ENCODE measurements around the gene SNX9. TPM values are rescaled to one million over a fixed set of nuclear protein-coding genes. Genes with fewer than 3 reads are reported as not detected.

Gene SNX9
- total RNA-seq, 2 experiments from 2014 or later, result 46.6 to 48.5 TPM

GRCh38 chr6:157984686-157985225, 161.7 kb downstream of the SNX9 start:
- peaks cover 69% of the 10 kb centered on the region for H3K4me1 ChIP-seq (ENCODE audit: insufficient read depth, low read length)
- no peaks in the 10 kb centered on the region for H3K27me3 Mint-ChIP-seq
- H3K27me3 ChIP-seq (ENCODE audit: control insufficient read depth in 1 of 2, insufficient read depth in 2 of 2, low read length in 2 of 2), result no peaks in the 10 kb centered on the region
- CTCF ChIA-PET, result interaction anchor here (1.0 to 5.2 kb wide), 2 partner anchors 42 to 229 kb away, joined by 3 to 34 read pairs; no protein-coding TSS in a partner anchor
- ATAC-seq (ENCODE audit: poor library complexity) (no peak), DNase-seq (peak in 4 of 14 experiments; percentile 29 to 41 (median 32))
- peaks cover 11% of the 10 kb centered on the region for H3K36me3 Mint-ChIP-seq (ENCODE audit: low read depth)
- H3K36me3 ChIP-seq (ENCODE audit: insufficient read depth, low read length), result peaks cover 2% of the 10 kb centered on the region
- peak overlapping the region; percentile 74 for H3K27ac Mint-ChIP-seq
- peaks cover 78% of the 10 kb centered on the region for H3K4me1 Mint-ChIP-seq (ENCODE audit: low read depth)
- intact Hi-C loops (cut with DNase I, micrococcal nuclease), result loop anchor here in 1 of 2 experiments (5.0 to 10.0 kb wide), 3 partner anchors 188 to 960 kb away; partner anchors contain the start of gene TMEM181
- H3K4me3 ChIP-seq (ENCODE audit: low read length), result peak overlapping the region; percentile 5
- POLR2A ChIA-PET, result interaction anchor here (0.8 to 3.4 kb wide), 5 partner anchors 9 to 74 kb away, joined by 3 to 35 read pairs (median 7); no protein-coding TSS in a partner anchor
- peak overlapping the region in 1 of 2 donors; percentile 14 for H3K27ac ChIP-seq (ENCODE audit: low read depth in 1 of 2, low read length in 2 of 2)
- no peaks in the 10 kb centered on the region for H3K9me3 Mint-ChIP-seq
- no peaks in the 10 kb centered on the region for H3K9me3 ChIP-seq (ENCODE audit: control insufficient read depth in 1 of 2, insufficient read depth in 1 of 2, low read length in 2 of 2)
- H3K4me3 Mint-ChIP-seq, result peak overlapping the region; percentile 87
- TF ChIP-seq CTCF (IDR thresholded peaks at IDR 0.05), result no peak

GRCh38 chr6:157985378-157986155, 162.5 kb downstream of the SNX9 start:
- ChIA-PET POLR2A (no interaction called here), CTCF (no interaction called here)
- Mint-ChIP-seq H3K36me3 (ENCODE audit: low read depth) (peaks cover 11% of the 10 kb centered on the region), H3K27ac (peak overlapping the region; percentile 74), H3K4me3 (peak overlapping the region; percentile 87), H3K9me3 (no peaks in the 10 kb centered on the region), H3K4me1 (ENCODE audit: low read depth) (peaks cover 78% of the 10 kb centered on the region), H3K27me3 (no peaks in the 10 kb centered on the region)
- Histone ChIP-seq H3K4me3 (ENCODE audit: low read length) (no peak overlapping the region), H3K27me3 (ENCODE audit: control insufficient read depth in 1 of 2, insufficient read depth in 2 of 2, low read length in 2 of 2) (no peaks in the 10 kb centered on the region), H3K9me3 (ENCODE audit: control insufficient read depth in 1 of 2, insufficient read depth in 1 of 2, low read length in 2 of 2) (no peaks in the 10 kb centered on the region), H3K4me1 (ENCODE audit: insufficient read depth, low read length) (peaks cover 73% of the 10 kb centered on the region), H3K36me3 (ENCODE audit: insufficient read depth, low read length) (peaks cover 2% of the 10 kb centered on the region), H3K27ac (ENCODE audit: low read depth in 1 of 2, low read length in 2 of 2) (no peak overlapping the region)
- intact Hi-C loops (cut with DNase I, micrococcal nuclease), result loop anchor here in 1 of 2 experiments (10.0 kb wide), 1 partner anchor 961 kb away; no protein-coding TSS in a partner anchor
- TF ChIP-seq CTCF (IDR thresholded peaks at IDR 0.05), result no peak
- DNase-seq (peak in 1 of 14 experiments; percentile 5), ATAC-seq (ENCODE audit: poor library complexity) (no peak)

GRCh38 chr6:157987788-157988699, 165.0 kb downstream of the SNX9 start:
- no peaks in the 10 kb centered on the region for H3K36me3 Mint-ChIP-seq (ENCODE audit: low read depth)
- no peak overlapping the region for H3K4me3 Mint-ChIP-seq
- H3K27me3 Mint-ChIP-seq, result no peaks in the 10 kb centered on the region
- DNase-seq, result no peak
- no peaks in the 10 kb centered on the region for H3K9me3 Mint-ChIP-seq
- Histone ChIP-seq H3K9me3 (ENCODE audit: control insufficient read depth in 1 of 2, insufficient read depth in 1 of 2, low read length in 2 of 2) (no peaks in the 10 kb centered on the region), H3K36me3 (ENCODE audit: insufficient read depth, low read length) (peaks cover 2% of the 10 kb centered on the region), H3K4me3 (ENCODE audit: low read length) (no peak overlapping the region), H3K27me3 (ENCODE audit: control insufficient read depth in 1 of 2, insufficient read depth in 2 of 2, low read length in 2 of 2) (no peaks in the 10 kb centered on the region), H3K4me1 (ENCODE audit: insufficient read depth, low read length) (peaks cover 62% of the 10 kb centered on the region), H3K27ac (ENCODE audit: low read depth in 1 of 2, low read length in 2 of 2) (no peak overlapping the region)
- intact Hi-C loops (cut with DNase I, micrococcal nuclease), result loop anchor here in 1 of 2 experiments (10.0 kb wide), 1 partner anchor 963 kb away; no protein-coding TSS in a partner anchor
- no peak for ATAC-seq (ENCODE audit: poor library complexity)
- ChIA-PET POLR2A (no interaction called here), CTCF (interaction anchor here (1.9 kb wide), 1 partner anchor 38 kb away, joined by 7 read pairs; no protein-coding TSS in a partner anchor)
- H3K4me1 Mint-ChIP-seq (ENCODE audit: low read depth), result peaks cover 87% of the 10 kb centered on the region
- no peak for TF ChIP-seq CTCF (IDR thresholded peaks at IDR 0.05)
- H3K27ac Mint-ChIP-seq, result peak overlapping the region; percentile 87
